ENCODE data around the gene PCDHA6. TPM values are rescaled to one million over a fixed set of nuclear protein-coding genes. Genes with fewer than 3 reads are reported as not detected.
"Not testable (repeated sequence)": the region's sequence is repeated elsewhere in the genome, so short reads cannot be mapped to it uniquely, and the experiment has no call there.

The PCDHA6 gene
- total RNA-seq, 1 experiment from 2014 or later, result 1.0 TPM

- H3K27ac Mint-ChIP-seq (ENCODE audit: low read depth, unreplicated experiment), result peak within 1 kb of the TSS; percentile 92
- ChIA-PET POLR2A (interaction anchor here (0.6 to 4.6 kb wide), 26 partner anchors 13 to 421 kb away, joined by 3 to 179 read pairs (median 4); partner anchors contain the start of genes HARS1, HARS2, IK and NDUFA2), CTCF (interaction anchor here (0.6 to 5.9 kb wide), 63 partner anchors 9 to 1831 kb away, joined by 3 to 121 read pairs (median 4); partner anchors contain the start of genes HARS1, HARS2, PCDHA10 and PCDHA5)
- H3K36me3 Mint-ChIP-seq (ENCODE audit: insufficient read depth, unreplicated experiment), result peaks cover 12% of the 10 kb centered on the region
- H3K27me3 Mint-ChIP-seq (ENCODE audit: insufficient read depth, unreplicated experiment), result no peaks in the 10 kb centered on the region
- H3K4me1 Mint-ChIP-seq (ENCODE audit: insufficient read depth, unreplicated experiment), result peaks cover 4% of the 10 kb centered on the region
- TF ChIP-seq, protein P1, sequence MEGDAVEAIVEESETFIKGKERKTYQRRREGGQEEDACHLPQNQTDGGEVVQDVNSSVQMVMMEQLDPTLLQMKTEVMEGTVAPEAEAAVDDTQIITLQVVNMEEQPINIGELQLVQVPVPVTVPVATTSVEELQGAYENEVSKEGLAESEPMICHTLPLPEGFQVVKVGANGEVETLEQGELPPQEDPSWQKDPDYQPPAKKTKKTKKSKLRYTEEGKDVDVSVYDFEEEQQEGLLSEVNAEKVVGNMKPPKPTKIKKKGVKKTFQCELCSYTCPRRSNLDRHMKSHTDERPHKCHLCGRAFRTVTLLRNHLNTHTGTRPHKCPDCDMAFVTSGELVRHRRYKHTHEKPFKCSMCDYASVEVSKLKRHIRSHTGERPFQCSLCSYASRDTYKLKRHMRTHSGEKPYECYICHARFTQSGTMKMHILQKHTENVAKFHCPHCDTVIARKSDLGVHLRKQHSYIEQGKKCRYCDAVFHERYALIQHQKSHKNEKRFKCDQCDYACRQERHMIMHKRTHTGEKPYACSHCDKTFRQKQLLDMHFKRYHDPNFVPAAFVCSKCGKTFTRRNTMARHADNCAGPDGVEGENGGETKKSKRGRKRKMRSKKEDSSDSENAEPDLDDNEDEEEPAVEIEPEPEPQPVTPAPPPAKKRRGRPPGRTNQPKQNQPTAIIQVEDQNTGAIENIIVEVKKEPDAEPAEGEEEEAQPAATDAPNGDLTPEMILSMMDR (IDR thresholded peaks at IDR 0.05; ENCODE audit: unreplicated experiment), result peak; percentile 68
- peak within 1 kb of the TSS; percentile 86 for H3K4me3 Mint-ChIP-seq (ENCODE audit: unreplicated experiment)
- TSS peak; percentile 79 for BruUV-seq (replicated peaks)
- H3K9me3 Mint-ChIP-seq (ENCODE audit: unreplicated experiment), result peaks cover 11% of the 10 kb centered on the region
- peak; percentile 76 for DNase-seq (ENCODE audit: unreplicated experiment)
- intact Hi-C loops (cut with micrococcal nuclease), result loop anchor here (1.0 kb wide), 3 partner anchors 51 to 165 kb away; partner anchors contain the start of gene PCDHAC1
Measured at GRCh38 chr5:140875085-140876065, 47.6 kb downstream of the PCDHA6 start, which contains the start of gene PCDHA12. Gene PCDHA12 (plus strand): TSS chr5:140875308. CDS start chr5:140875473, 165 bp downstream.

DNA sequence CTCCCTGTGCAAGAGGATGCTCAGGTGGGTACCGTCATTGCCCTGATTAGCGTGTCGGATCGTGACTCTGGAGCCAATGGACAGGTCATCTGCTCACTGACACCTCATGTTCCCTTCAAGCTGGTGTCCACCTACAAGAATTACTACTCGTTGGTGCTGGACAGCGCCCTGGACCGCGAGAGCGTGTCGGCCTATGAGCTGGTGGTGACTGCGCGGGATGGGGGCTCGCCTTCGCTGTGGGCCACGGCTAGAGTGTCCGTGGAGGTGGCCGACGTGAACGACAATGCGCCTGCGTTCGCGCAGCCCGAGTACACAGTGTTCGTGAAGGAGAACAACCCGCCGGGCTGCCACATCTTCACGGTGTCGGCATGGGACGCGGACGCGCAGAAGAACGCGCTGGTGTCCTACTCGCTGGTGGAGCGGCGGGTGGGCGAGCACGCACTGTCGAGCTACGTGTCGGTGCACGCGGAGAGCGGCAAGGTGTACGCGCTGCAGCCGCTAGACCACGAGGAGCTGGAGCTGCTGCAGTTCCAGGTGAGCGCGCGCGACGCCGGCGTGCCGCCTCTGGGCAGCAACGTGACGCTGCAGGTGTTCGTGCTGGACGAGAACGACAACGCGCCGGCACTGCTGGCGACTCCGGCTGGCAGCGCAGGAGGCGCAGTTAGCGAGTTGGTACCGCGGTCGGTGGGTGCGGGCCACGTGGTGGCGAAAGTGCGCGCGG, 48.9 kb downstream of the PCDHA6 start:
- DNase-seq (ENCODE audit: unreplicated experiment); BruUV-seq (replicated peaks); H3K4me1 Mint-ChIP-seq (ENCODE audit: insufficient read depth, unreplicated experiment); H3K27me3 Mint-ChIP-seq (ENCODE audit: insufficient read depth, unreplicated experiment); H3K27ac Mint-ChIP-seq (ENCODE audit: low read depth, unreplicated experiment); intact Hi-C loops (cut with micrococcal nuclease): not testable (repeated sequence)
- POLR2A ChIA-PET, result interaction anchor here (0.9 to 4.6 kb wide), 4 partner anchors 12 to 164 kb away, joined by 5 to 179 read pairs (median 33); partner anchors contain the start of gene PCDHAC1
- Mint-ChIP-seq H3K36me3 (ENCODE audit: insufficient read depth, unreplicated experiment) (peaks cover 17% of the 10 kb centered on the region), H3K4me3 (ENCODE audit: unreplicated experiment) (peak overlapping the region; percentile 86), H3K9me3 (ENCODE audit: unreplicated experiment) (peaks cover 17% of the 10 kb centered on the region)
- CTCF ChIA-PET, result interaction anchor here (1.1 to 5.9 kb wide), 12 partner anchors 11 to 186 kb away, joined by 3 to 121 read pairs (median 13); partner anchors contain the start of genes HARS1, HARS2, PCDHA10 and PCDHAC1

GRCh38 chr5:140877262-140877581, 49.5 kb downstream of the PCDHA6 start:
- no peak for DNase-seq (ENCODE audit: unreplicated experiment)
- ChIA-PET POLR2A (interaction anchor here (0.9 kb wide), 1 partner anchor 125 kb away, joined by 5 read pairs; no protein-coding TSS in a partner anchor), CTCF (interaction anchor here (3.7 to 5.9 kb wide), 3 partner anchors 48 to 164 kb away, joined by 45 to 121 read pairs (median 80); partner anchors contain the start of gene PCDHAC1)
- Mint-ChIP-seq H3K27ac (ENCODE audit: low read depth, unreplicated experiment) (no peak overlapping the region), H3K27me3 (ENCODE audit: insufficient read depth, unreplicated experiment) (no peaks in the 10 kb centered on the region), H3K4me1 (ENCODE audit: insufficient read depth, unreplicated experiment) (peaks cover 4% of the 10 kb centered on the region), H3K36me3 (ENCODE audit: insufficient read depth, unreplicated experiment) (peaks cover 18% of the 10 kb centered on the region), H3K9me3 (ENCODE audit: unreplicated experiment) (peaks cover 17% of the 10 kb centered on the region), H3K4me3 (ENCODE audit: unreplicated experiment) (no peak overlapping the region)
- no TSS peak for BruUV-seq (replicated peaks)
- TF ChIP-seq, protein P1 (IDR thresholded peaks at IDR 0.05; ENCODE audit: unreplicated experiment), result no peak
- intact Hi-C loops (cut with micrococcal nuclease), result no loop called here

Other genes starting within 250 kb of the PCDHA6 start
- 0.79 and 2.2 TPM in 2 replicates for gene CD14, start 194.8 kb upstream of the PCDHA6 start, total RNA-seq (2022)
- gene TMCO6, start 188.5 kb upstream of the PCDHA6 start, total RNA-seq (2022), result 15.7 and 17.2 TPM in 2 replicates
- gene NDUFA2, start 180.3 kb upstream of the PCDHA6 start, total RNA-seq (2022), result 63.2 and 82.2 TPM in 2 replicates
- gene IK, start 180.1 kb upstream of the PCDHA6 start, total RNA-seq (2022), result 128 and 160 TPM in 2 replicates
- 35.0 and 36.4 TPM in 2 replicates for gene WDR55, start 163.1 kb upstream of the PCDHA6 start, total RNA-seq (2022)
- 4.3 and 5.1 TPM in 2 replicates for gene DND1, start 154.4 kb upstream of the PCDHA6 start, total RNA-seq (2022)
- 126 and 131 TPM in 2 replicates for gene HARS1, start 136.6 kb upstream of the PCDHA6 start, total RNA-seq (2022)
- gene HARS2, start 136.5 kb upstream of the PCDHA6 start, total RNA-seq (2022), result 48.5 and 54.3 TPM in 2 replicates
- 54.9 and 70.4 TPM in 2 replicates for gene ZMAT2, start 127.5 kb upstream of the PCDHA6 start, total RNA-seq (2022)
- gene PCDHA1, start 41.8 kb upstream of the PCDHA6 start, total RNA-seq (2022), result 0.07 TPM in 1 of 2 replicates, not detected in the other
- not detected in 2 replicates for gene PCDHA2, start 33.1 kb upstream of the PCDHA6 start, total RNA-seq (2022)
- not detected in 2 replicates for gene PCDHA3, start 26.9 kb upstream of the PCDHA6 start, total RNA-seq (2022)
- 0.16 and 0.49 TPM in 2 replicates for gene PCDHA4, start 20.9 kb upstream of the PCDHA6 start, total RNA-seq (2022)
- 0.12 and 0.22 TPM in 2 replicates for gene PCDHA5, start 6.3 kb upstream of the PCDHA6 start, total RNA-seq (2022)
- gene PCDHA7, start 6.3 kb downstream of the PCDHA6 start, total RNA-seq (2022), result 0.40 and 0.69 TPM in 2 replicates
- gene PCDHA8, start 13.2 kb downstream of the PCDHA6 start, total RNA-seq (2022), result 0.25 TPM in 1 of 2 replicates, not detected in the other
- gene PCDHA9, start 20.4 kb downstream of the PCDHA6 start, total RNA-seq (2022), result 0.25 and 0.28 TPM in 2 replicates
- gene PCDHA10, start 27.9 kb downstream of the PCDHA6 start, total RNA-seq (2022), result 0.15 and 0.16 TPM in 2 replicates
- 0.27 and 0.49 TPM in 2 replicates for gene PCDHA11, start 41.0 kb downstream of the PCDHA6 start, total RNA-seq (2022)
- gene PCDHA12, start 47.3 kb downstream of the PCDHA6 start, total RNA-seq (2022), result 6.1 and 9.6 TPM in 2 replicates
- 0.33 and 0.74 TPM in 2 replicates for gene PCDHA13, start 54.2 kb downstream of the PCDHA6 start, total RNA-seq (2022)
- 17.2 and 26.3 TPM in 2 replicates for gene PCDHAC1, start 98.3 kb downstream of the PCDHA6 start, total RNA-seq (2022)
- 9.3 and 12.3 TPM in 2 replicates for gene PCDHAC2, start 138.5 kb downstream of the PCDHA6 start, total RNA-seq (2022)
- not detected in 2 replicates for gene PCDHB1, start 223.4 kb downstream of the PCDHA6 start, total RNA-seq (2022)